IMR-90 (cell line): ENCODE measurements around the gene USP10. TPM values are rescaled to one million over a fixed set of nuclear protein-coding genes. Genes with fewer than 3 reads are reported as not detected.

Experiments used
- ATAC-seq: fragments of 200-7000 bp; cut with Tn5 transposase; 2 replicates; pipeline ENCODE4 v1.9.1; 2020; ENCODE audit warnings: low read depth, mild to moderate bottlenecking, moderate library complexity
- BruUV-seq: library from RNA; stranded (reverse); fragments of 400-500 nt; replicated peaks from 2 replicates; lab custom pipeline; 2021; lab: Mats Ljungman, UMichigan
- CTCF ChIA-PET: fragments of 300-600 bp; formaldehyde crosslinking; extraction: SDS; loops from one replicate; lab custom pipeline; 2021; ENCODE audit warnings: antibody characterized with exemption; lab: Yijun Ruan, JAX
- POLR2A ChIA-PET: fragments of 300-600 bp; sonication (Branson Sonifier 250); formaldehyde crosslinking; loops from one replicate; lab custom pipeline; 2022; ENCODE audit warnings: antibody characterized with exemption; ENCODE audit not compliant: unreplicated experiment; lab: Charles Lee
- DNase-seq: peaks from one replicate; pipeline ENCODE4 v3.0.0; 2013
- H2AFZ ChIP-seq: replicated peaks from 2 replicates; pipeline ENCODE3; 2013; ENCODE audit warnings: low read length, mild to moderate bottlenecking; ENCODE audit not compliant: poor library complexity
- H2AK5ac ChIP-seq: 2 replicates; pipeline ENCODE4 v1.6.1; 2013; ENCODE audit warnings: low read depth, low read length, inconsistent platforms
- H2AK9ac ChIP-seq: replicated peaks from 2 replicates; pipeline ENCODE3; 2013; ENCODE audit warnings: mild to moderate bottlenecking, low read depth, low read length, moderate library complexity; ENCODE audit not compliant: poor library complexity
- H2BK120ac ChIP-seq: 2 replicates; pipeline ENCODE4 v1.6.1; 2013; ENCODE audit warnings: low read depth, low read length, inconsistent platforms
- H2BK15ac ChIP-seq: 3 replicates; pipeline ENCODE4 v1.6.1; 2013; ENCODE audit warnings: low read depth, low read length, inconsistent platforms
- H2BK20ac ChIP-seq: 2 replicates; pipeline ENCODE4 v1.6.1; 2013; ENCODE audit warnings: low read depth, mild to moderate bottlenecking, inconsistent platforms, low read length, moderate library complexity
- H2BK5ac ChIP-seq: 2 replicates; pipeline ENCODE4 v1.6.1; 2013; ENCODE audit warnings: mild to moderate bottlenecking, low read depth, low read length, inconsistent platforms; ENCODE audit not compliant: poor library complexity, severe bottlenecking
- H3K14ac ChIP-seq: replicated peaks from 2 replicates; pipeline ENCODE4 v1.6.1; 2013; ENCODE audit warnings: low read depth, low read length, inconsistent platforms
- H3K18ac ChIP-seq: 2 replicates; pipeline ENCODE4 v1.6.1; 2013; ENCODE audit warnings: low read depth, low read length, control low read depth
- H3K23ac ChIP-seq: 2 replicates; pipeline ENCODE4 v1.6.1; 2013; ENCODE audit warnings: low read depth, low read length, inconsistent platforms
- H3K27ac ChIP-seq: 2 replicates; pipeline ENCODE4 v1.5.1; 2013; ENCODE audit warnings: mild to moderate bottlenecking, control low read depth, low read length; ENCODE audit not compliant: insufficient read depth
- H3K27me3 ChIP-seq: 2 replicates; pipeline ENCODE4 v1.6.1; 2013; ENCODE audit warnings: low read length; ENCODE audit not compliant: control insufficient read depth, insufficient read depth
- H3K36me3 ChIP-seq: 2 replicates; pipeline ENCODE4 v1.6.1; 2013; ENCODE audit warnings: low read length, mixed read lengths; ENCODE audit not compliant: control insufficient read depth, insufficient read depth
- H3K4ac ChIP-seq: 2 replicates; pipeline ENCODE4 v1.6.1; 2013; ENCODE audit warnings: low read depth, low read length, inconsistent platforms
- H3K4me1 ChIP-seq: 2 replicates; pipeline ENCODE4 v1.6.1; 2013; ENCODE audit warnings: low read length, mixed read lengths; ENCODE audit not compliant: control insufficient read depth, insufficient read depth
- H3K4me2 ChIP-seq: 2 replicates; pipeline ENCODE4 v1.6.1; 2013; ENCODE audit warnings: low read depth, mild to moderate bottlenecking, control low read depth, low read length, moderate library complexity
- H3K4me3 ChIP-seq: 2 replicates; pipeline ENCODE4 v1.5.1; 2013; ENCODE audit warnings: low read depth, mild to moderate bottlenecking, control low read depth, low read length, moderate library complexity; ENCODE audit not compliant: insufficient read depth
- H3K56ac ChIP-seq: 2 replicates; pipeline ENCODE4 v1.6.1; 2013; ENCODE audit warnings: low read length, inconsistent platforms; ENCODE audit not compliant: insufficient read depth; ENCODE audit errors: extremely low read depth
- H3K79me1 ChIP-seq, 2 experiments: 2 replicates each; pipeline ENCODE4 v1.6.1; 2013; ENCODE audit warnings: low read length in 2 of 2, inconsistent platforms in 1 of 2, low read depth in 1 of 2
- H3K9ac ChIP-seq: 2 replicates; pipeline ENCODE4 v1.6.1; 2013; ENCODE audit warnings: low read depth, low read length, control low read depth
- H3K9me1 ChIP-seq: 2 replicates; pipeline ENCODE4 v1.6.1; 2013; ENCODE audit warnings: low read length, inconsistent platforms; ENCODE audit not compliant: insufficient read depth
- H3K9me3 ChIP-seq: 2 replicates; pipeline ENCODE4 v1.6.1; 2013; ENCODE audit warnings: low read length; ENCODE audit not compliant: control insufficient read depth, insufficient read depth
- H4K20me1 ChIP-seq: 2 replicates; pipeline ENCODE4 v1.6.1; 2013; ENCODE audit warnings: low read length, inconsistent platforms; ENCODE audit not compliant: insufficient read depth
- H4K5ac ChIP-seq: 2 replicates; pipeline ENCODE4 v1.6.1; 2013; ENCODE audit warnings: mild to moderate bottlenecking, low read depth, low read length, control low read depth
- H4K8ac ChIP-seq, 2 experiments: 2 replicates each; pipeline ENCODE4 v1.6.1; 2013; ENCODE audit warnings: low read depth in 2 of 2, low read length in 2 of 2, control low read depth in 1 of 2, inconsistent platforms in 1 of 2
- H4K91ac ChIP-seq: 2 replicates; pipeline ENCODE4 v1.6.1; 2013; ENCODE audit warnings: low read depth, low read length, inconsistent platforms; ENCODE audit not compliant: insufficient read depth
- BHLHE40 ChIP-seq: fragments of 150-350 bp; IDR thresholded peaks from 2 replicates; pipeline ENCODE4 v1.6.1; 2016; ENCODE audit warnings: mild to moderate bottlenecking, low read depth, low read length
- CEBPB ChIP-seq: IDR thresholded peaks from 2 replicates; pipeline ENCODE4 v1.6.1; 2012; ENCODE audit warnings: low read depth, low read length, improper control_type of control experiment
- CHD1 ChIP-seq: IDR thresholded peaks from 2 replicates; pipeline ENCODE4 v1.6.1; 2012; ENCODE audit warnings: low read depth, low read length, improper control_type of control experiment
- ELK1 ChIP-seq: fragments of 150-350 bp; IDR thresholded peaks from 2 replicates; pipeline ENCODE4 v1.6.1; 2016; ENCODE audit warnings: low read depth, mild to moderate bottlenecking, low read length, moderate library complexity, borderline replicate concordance
- FOS ChIP-seq: fragments of 150-350 bp; IDR thresholded peaks from 2 replicates; pipeline ENCODE4 v1.6.1; 2016; ENCODE audit warnings: low read depth, low read length
- MAFK ChIP-seq: IDR thresholded peaks from 2 replicates; pipeline ENCODE4 v1.6.1; 2012; ENCODE audit warnings: low read depth, low read length, improper control_type of control experiment
- MAZ ChIP-seq: IDR thresholded peaks from 2 replicates; pipeline ENCODE4 v1.6.1; 2012; ENCODE audit warnings: low read depth, mild to moderate bottlenecking, low read length, improper control_type of control experiment, moderate library complexity, borderline replicate concordance
- MXI1 ChIP-seq: IDR thresholded peaks from 2 replicates; pipeline ENCODE4 v1.6.1; 2012; ENCODE audit warnings: low read depth, mild to moderate bottlenecking, low read length, moderate library complexity, borderline replicate concordance
- NFE2L2 ChIP-seq: fragments of 150-350 bp; IDR thresholded peaks from 2 replicates; pipeline ENCODE4 v1.6.1; 2016; ENCODE audit warnings: low read depth, mild to moderate bottlenecking, low read length
- POLR2A ChIP-seq: IDR thresholded peaks from 2 replicates; pipeline ENCODE4 v1.6.1; 2012; ENCODE audit warnings: mild to moderate bottlenecking, low read depth, low read length
- RAD21 ChIP-seq: IDR thresholded peaks from 2 replicates; pipeline ENCODE4 v1.6.1; 2012; ENCODE audit warnings: low read length, improper control_type of control experiment
- RCOR1 ChIP-seq: IDR thresholded peaks from 2 replicates; pipeline ENCODE4 v1.6.1; 2012; ENCODE audit warnings: mild to moderate bottlenecking, low read length, improper control_type of control experiment; ENCODE audit not compliant: insufficient replicate concordance
- RFX5 ChIP-seq: IDR thresholded peaks from 2 replicates; pipeline ENCODE4 v1.8.0; 2012; ENCODE audit warnings: low read depth, mild to moderate bottlenecking, low read length, moderate library complexity
- SMC3 ChIP-seq: fragments of 150-350 bp; IDR thresholded peaks from 2 replicates; pipeline ENCODE4 v1.6.1; 2016; ENCODE audit warnings: low read depth, mild to moderate bottlenecking, antibody characterized with exemption, low read length, moderate library complexity
- WGBS, 2 experiments: methylation state at CpG; one replicate each; pipeline versions ENCODE4 v1.1.5 to v1.1.7; 2013; ENCODE audit warnings: missing lambda C conversion rate in 2 of 2; ENCODE audit not compliant: insufficient read length in 1 of 2; ENCODE audit errors: extremely low coverage in 2 of 2; 5-methylcytosine and 5-hydroxymethylcytosine counted together
- dilution Hi-C: fragments of 300-500 bp; cut with HindIII; formaldehyde crosslinking; loops from one replicate; pipeline ENCODE4 v1.14.3; 2018; ENCODE audit warnings: low sequenced_read_pairs; ENCODE audit not compliant: unreplicated experiment
- in situ Hi-C: fragments of 300-500 bp; cut with MboI; formaldehyde crosslinking; loops from 3 replicates; pipeline ENCODE4 v1.14.3; 2019; ENCODE audit warnings: low sequenced_read_pairs, inconsistent platforms, mixed read lengths
- intact Hi-C: fragments of 100-400 bp; cut with micrococcal nuclease; formaldehyde crosslinking; loops from 2 replicates; pipeline ENCODE4 v1.10.0; 2022
- polyA plus RNA-seq, 3 experiments: library from polyadenylated mRNA; depleted of rRNA; stranded (reverse); fragments of >200 nt; gene quantifications; 2 replicates each; pipeline ENCODE4 v1.2.3, GENCODE V29; 2012; ENCODE audit warnings: low replicate concordance in 1 of 3
- total RNA-seq: library from RNA; depleted of rRNA; stranded (reverse); fragments of >200 nt; gene quantifications from 2 replicates; pipeline ENCODE4 v1.2.3, GENCODE V29; 2012
- TF ChIP-seq, protein P1 (sequence below): conservative IDR thresholded peaks from 2 replicates; pipeline ENCODE4 v1.5.1; 2012; ENCODE audit warnings: mild to moderate bottlenecking, low read depth, low read length, improper control_type of control experiment
- TF ChIP-seq, protein P2 (sequence below): fragments of 150-350 bp; IDR thresholded peaks from 2 replicates; pipeline ENCODE4 v1.6.1; 2017; ENCODE audit warnings: mild to moderate bottlenecking, antibody characterized with exemption, low read length, low read depth

USP10 gene
- total and polyA plus RNA-seq, 2 of the 4 experiments (the other 2 are of a cell fraction): 54.3 to 79.0 TPM

DNA sequence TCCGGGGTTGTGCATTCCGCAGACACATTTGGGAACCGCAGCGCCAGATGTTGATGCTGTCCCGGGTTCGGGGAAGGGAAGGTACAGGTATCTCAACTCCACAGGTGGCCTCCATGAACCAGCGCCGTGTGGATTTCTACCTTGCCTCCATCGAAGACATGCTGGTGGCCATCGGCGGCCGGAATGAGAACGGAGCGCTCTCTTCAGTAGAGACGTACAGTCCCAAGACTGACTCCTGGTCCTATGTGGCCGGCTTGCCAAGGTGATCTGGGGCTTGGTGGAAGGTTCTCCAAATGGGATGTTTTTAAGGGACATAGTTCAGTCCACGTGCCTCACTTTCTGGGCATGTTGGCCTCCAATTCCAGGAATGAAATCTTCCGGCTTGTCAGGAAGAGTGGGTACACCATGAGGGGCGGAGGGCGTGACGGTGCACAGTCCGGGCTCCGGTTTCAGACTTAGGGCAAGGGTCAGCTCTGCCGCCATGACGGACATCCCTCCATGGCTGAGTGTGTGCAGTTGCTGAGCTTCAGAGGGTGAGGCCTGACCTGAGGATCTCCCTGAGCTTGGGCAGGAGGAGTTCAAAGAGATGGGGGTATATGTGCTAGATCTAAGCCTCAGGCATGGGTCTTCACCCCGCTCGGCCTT is 40.0 kb upstream of the USP10 start:
- no peak overlapping the region for H2BK20ac ChIP-seq
- H4K91ac ChIP-seq: no peak overlapping the region
- no peak overlapping the region for H2AK5ac ChIP-seq
- H2AK9ac ChIP-seq: no peak overlapping the region
- H3K14ac ChIP-seq: no peak overlapping the region
- no peak overlapping the region for H3K9ac ChIP-seq
- H3K4ac ChIP-seq: no peak overlapping the region
- H3K4me3 ChIP-seq: no peak overlapping the region
- H2BK5ac ChIP-seq: no peak overlapping the region
- no peak overlapping the region for H2BK15ac ChIP-seq
- no peak overlapping the region for H4K8ac ChIP-seq
- H3K4me2 ChIP-seq: no peak overlapping the region
- peaks cover 70% of the 10 kb centered on the region for H3K36me3 ChIP-seq
- in situ Hi-C loops: no loop called here
- H3K27me3 ChIP-seq: no peaks in the 10 kb centered on the region
- no peak overlapping the region for H2AFZ ChIP-seq
- BruUV-seq: no TSS peak
- H3K4me1 ChIP-seq: peaks cover 4% of the 10 kb centered on the region
- DNase-seq: no peak
- H3K18ac ChIP-seq: no peak overlapping the region
- ChIA-PET CTCF (no interaction called here), POLR2A (no interaction called here)
- no peak for ATAC-seq
- peaks cover 44 to 74% of the 10 kb centered on the region in 2 experiments for H3K79me1 ChIP-seq
- H2BK120ac ChIP-seq: no peak overlapping the region
- dilution Hi-C loops: no loop called here
- 98% methylated on average over 11 of the region's 27 CpGs; no CpG with 5 or more reads in 1 of the 2 experiments for WGBS, 2 experiments
- H3K56ac ChIP-seq: no peak overlapping the region
- H3K23ac ChIP-seq: no peak overlapping the region
- peaks cover 41% of the 10 kb centered on the region for H4K20me1 ChIP-seq
- TF ChIP-seq MAZ (no peak), MXI1 (no peak), BHLHE40 (no peak), RCOR1 (no peak), FOS (no peak), RAD21 (no peak), POLR2A (no peak), CHD1 (no peak), NFE2L2 (no peak), RFX5 (no peak), MAFK (no peak), SMC3 (no peak), CEBPB (no peak), ELK1 (no peak)
- TF ChIP-seq, protein P1, sequence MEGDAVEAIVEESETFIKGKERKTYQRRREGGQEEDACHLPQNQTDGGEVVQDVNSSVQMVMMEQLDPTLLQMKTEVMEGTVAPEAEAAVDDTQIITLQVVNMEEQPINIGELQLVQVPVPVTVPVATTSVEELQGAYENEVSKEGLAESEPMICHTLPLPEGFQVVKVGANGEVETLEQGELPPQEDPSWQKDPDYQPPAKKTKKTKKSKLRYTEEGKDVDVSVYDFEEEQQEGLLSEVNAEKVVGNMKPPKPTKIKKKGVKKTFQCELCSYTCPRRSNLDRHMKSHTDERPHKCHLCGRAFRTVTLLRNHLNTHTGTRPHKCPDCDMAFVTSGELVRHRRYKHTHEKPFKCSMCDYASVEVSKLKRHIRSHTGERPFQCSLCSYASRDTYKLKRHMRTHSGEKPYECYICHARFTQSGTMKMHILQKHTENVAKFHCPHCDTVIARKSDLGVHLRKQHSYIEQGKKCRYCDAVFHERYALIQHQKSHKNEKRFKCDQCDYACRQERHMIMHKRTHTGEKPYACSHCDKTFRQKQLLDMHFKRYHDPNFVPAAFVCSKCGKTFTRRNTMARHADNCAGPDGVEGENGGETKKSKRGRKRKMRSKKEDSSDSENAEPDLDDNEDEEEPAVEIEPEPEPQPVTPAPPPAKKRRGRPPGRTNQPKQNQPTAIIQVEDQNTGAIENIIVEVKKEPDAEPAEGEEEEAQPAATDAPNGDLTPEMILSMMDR: no peak
- TF ChIP-seq, protein P2, sequence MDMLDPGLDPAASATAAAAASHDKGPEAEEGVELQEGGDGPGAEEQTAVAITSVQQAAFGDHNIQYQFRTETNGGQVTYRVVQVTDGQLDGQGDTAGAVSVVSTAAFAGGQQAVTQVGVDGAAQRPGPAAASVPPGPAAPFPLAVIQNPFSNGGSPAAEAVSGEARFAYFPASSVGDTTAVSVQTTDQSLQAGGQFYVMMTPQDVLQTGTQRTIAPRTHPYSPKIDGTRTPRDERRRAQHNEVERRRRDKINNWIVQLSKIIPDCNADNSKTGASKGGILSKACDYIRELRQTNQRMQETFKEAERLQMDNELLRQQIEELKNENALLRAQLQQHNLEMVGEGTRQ: no peak
- peaks cover 19% of the 10 kb centered on the region for H3K9me1 ChIP-seq
- no peak overlapping the region for H3K27ac ChIP-seq
- intact Hi-C loops: no loop called here
- no peak overlapping the region for H4K5ac ChIP-seq
- H3K9me3 ChIP-seq: no peaks in the 10 kb centered on the region
